Measurements from ENCODE around the gene RAD51B. TPM values are rescaled to one million over a fixed set of nuclear protein-coding genes. Genes with fewer than 3 reads are reported as not detected.

The RAD51B gene
- total RNA-seq, 2 donors from 2014 or later, result 9.3 to 12.1 TPM

GRCh38 chr14:68495101-68496039 lies 675.8 kb downstream of the RAD51B start:
- no peak for TF ChIP-seq CTCF (IDR thresholded peaks at IDR 0.05)
- DNase-seq (ENCODE audit: low spot score) (no peak), ATAC-seq (ENCODE audit: insufficient number of reproducible peaks, low FRiP score, low read depth) (no peak)
- Histone ChIP-seq H3K36me3 (no peaks in the 10 kb centered on the region), H3K4me3 (no peak overlapping the region), H3K27me3 (replicated peaks; ENCODE audit: insufficient read depth) (no peaks in the 10 kb centered on the region), H3K27ac (no peak overlapping the region), H3K9me3 (no peaks in the 10 kb centered on the region), H3K4me1 (ENCODE audit: control insufficient read depth in 1 of 2, low read depth in 2 of 2) (no peaks in the 10 kb centered on the region)

GRCh38 chr14:68497011-68497410 lies 677.4 kb downstream of the RAD51B start:
- Histone ChIP-seq H3K9me3 (no peaks in the 10 kb centered on the region), H3K27ac (no peak overlapping the region), H3K4me3 (no peak overlapping the region), H3K27me3 (replicated peaks; ENCODE audit: insufficient read depth) (no peaks in the 10 kb centered on the region), H3K36me3 (no peaks in the 10 kb centered on the region), H3K4me1 (ENCODE audit: control insufficient read depth in 1 of 2, low read depth in 2 of 2) (peaks cover 0 to 4% of the 10 kb centered on the region in 2 donors)
- no peak for TF ChIP-seq CTCF (IDR thresholded peaks at IDR 0.05)
- ATAC-seq (ENCODE audit: insufficient number of reproducible peaks, low FRiP score, low read depth) (no peak), DNase-seq (ENCODE audit: low spot score) (no peak)

- DNase-seq (ENCODE audit: low spot score) (no peak), ATAC-seq (ENCODE audit: insufficient number of reproducible peaks, low FRiP score, low read depth) (no peak)
- no peak for TF ChIP-seq CTCF (IDR thresholded peaks at IDR 0.05)
- no peak overlapping the region for H3K27ac ChIP-seq
- H3K4me1 ChIP-seq (ENCODE audit: control insufficient read depth in 1 of 2, low read depth in 2 of 2), result peaks cover 0 to 4% of the 10 kb centered on the region in 2 donors
- no peaks in the 10 kb centered on the region for H3K9me3 ChIP-seq
- H3K27me3 ChIP-seq (replicated peaks; ENCODE audit: insufficient read depth), result no peaks in the 10 kb centered on the region
- H3K36me3 ChIP-seq, result no peaks in the 10 kb centered on the region
- H3K4me3 ChIP-seq, result no peak overlapping the region
Measured at GRCh38 chr14:68499451-68499850, 679.9 kb downstream of the RAD51B start.

GRCh38 chr14:68501171-68501570 lies 681.6 kb downstream of the RAD51B start:
- no peaks in the 10 kb centered on the region for H3K27me3 ChIP-seq (replicated peaks; ENCODE audit: insufficient read depth)
- no peaks in the 10 kb centered on the region for H3K36me3 ChIP-seq
- ATAC-seq (ENCODE audit: insufficient number of reproducible peaks, low FRiP score, low read depth), result no peak
- no peaks in the 10 kb centered on the region for H3K9me3 ChIP-seq
- no peak for TF ChIP-seq CTCF (IDR thresholded peaks at IDR 0.05)
- H3K4me1 ChIP-seq (ENCODE audit: control insufficient read depth in 1 of 2, low read depth in 2 of 2), result peaks cover 5 to 13% of the 10 kb centered on the region in 2 donors
- no peak overlapping the region for H3K27ac ChIP-seq
- no peak for DNase-seq (ENCODE audit: low spot score)
- H3K4me3 ChIP-seq, result no peak overlapping the region

- Histone ChIP-seq H3K4me3 (no peak overlapping the region), H3K4me1 (ENCODE audit: control insufficient read depth in 1 of 2, low read depth in 2 of 2) (peaks cover 7 to 18% of the 10 kb centered on the region in 2 donors), H3K27me3 (replicated peaks; ENCODE audit: insufficient read depth) (no peaks in the 10 kb centered on the region), H3K27ac (no peak overlapping the region), H3K9me3 (no peaks in the 10 kb centered on the region), H3K36me3 (no peaks in the 10 kb centered on the region)
- no peak for TF ChIP-seq CTCF (IDR thresholded peaks at IDR 0.05)
- ATAC-seq (ENCODE audit: insufficient number of reproducible peaks, low FRiP score, low read depth) (no peak), DNase-seq (ENCODE audit: low spot score) (no peak)
Measured at GRCh38 chr14:68501614-68502052, 682.1 kb downstream of the RAD51B start.

Measured in thoracic aorta (tissue), 2 donors.